G401.6 (cell line): ENCODE data around the gene MYO1H.
"Not testable (repeated sequence)": the region's sequence is repeated elsewhere in the genome, so short reads cannot be mapped to it uniquely, and the experiment has no call there.

Source experiments
- FAIRE-seq: peaks from 2 replicates; lab custom pipeline; 2012; peaks lifted over from hg19 to GRCh38; lab: Jason Lieb, UNC

The MYO1H gene, protein sequence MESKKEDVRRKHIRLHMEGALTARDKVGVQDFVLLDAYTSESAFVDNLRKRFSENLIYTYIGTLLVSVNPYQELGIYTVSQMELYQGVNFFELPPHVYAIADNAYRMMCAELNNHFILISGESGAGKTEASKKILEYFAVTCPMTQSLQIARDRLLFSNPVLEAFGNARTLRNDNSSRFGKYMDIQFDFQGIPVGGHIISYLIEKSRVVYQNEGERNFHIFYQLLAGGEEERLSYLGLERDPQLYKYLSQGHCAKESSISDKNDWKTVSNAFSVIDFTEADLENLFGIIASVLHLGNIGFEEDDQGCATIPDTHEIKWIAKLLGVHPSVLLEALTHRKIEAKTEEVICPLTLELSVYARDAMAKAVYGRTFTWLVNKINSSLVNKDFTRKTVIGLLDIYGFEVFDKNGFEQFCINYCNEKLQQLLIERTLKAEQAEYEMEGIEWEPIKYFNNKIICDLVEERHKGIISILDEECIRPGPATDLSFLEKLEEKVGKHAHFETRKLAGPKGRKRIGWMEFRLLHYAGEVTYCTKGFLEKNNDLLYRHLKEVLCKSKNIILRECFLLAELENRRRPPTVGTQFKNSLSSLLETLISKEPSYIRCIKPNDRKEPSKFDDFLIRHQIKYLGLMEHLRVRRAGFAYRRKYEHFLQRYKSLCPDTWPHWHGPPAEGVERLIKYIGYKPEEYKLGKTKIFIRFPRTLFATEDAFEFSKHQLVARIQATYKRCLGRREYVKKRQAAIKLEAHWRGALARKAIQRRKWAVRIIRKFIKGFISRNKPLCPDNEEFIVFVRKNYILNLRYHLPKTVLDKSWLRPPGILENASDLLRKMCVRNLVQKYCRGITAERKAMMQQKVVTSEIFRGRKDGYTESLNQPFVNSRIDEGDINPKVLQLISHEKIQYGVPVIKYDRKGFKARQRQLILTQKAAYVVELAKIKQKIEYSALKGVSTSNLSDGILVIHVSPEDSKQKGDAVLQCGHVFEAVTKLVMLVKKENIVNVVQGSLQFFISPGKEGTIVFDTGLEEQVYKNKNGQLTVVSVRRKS

GRCh38 chr12:109347589-109347988 lies at the start of gene MYO1H:
MYO1H (plus strand) TSS chr12:109347900; CDS start chr12:109347961, 61 bp downstream.
- no peak for FAIRE-seq

DNA sequence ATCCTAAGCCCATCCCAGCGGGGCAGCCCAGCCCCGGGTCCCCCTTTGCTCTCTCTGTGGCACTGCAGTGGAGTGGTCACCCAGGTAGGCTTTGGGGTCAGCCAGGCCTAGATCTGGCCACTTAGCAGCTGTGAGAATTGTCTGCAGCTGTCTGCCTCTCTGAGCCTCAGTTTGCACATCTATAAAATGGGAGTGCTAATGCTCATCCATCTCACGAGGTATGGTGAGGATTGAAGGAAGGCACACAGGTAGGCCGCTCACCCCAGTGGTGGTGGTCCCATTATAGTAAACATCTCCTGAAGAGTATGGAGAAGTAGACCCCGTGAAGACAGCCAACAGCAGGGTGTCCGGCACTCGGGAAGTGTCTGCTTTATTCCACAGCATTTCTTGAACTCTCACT lies 47.9 kb upstream of the MYO1H start:
- FAIRE-seq: no peak

- no peak for FAIRE-seq
Measured at GRCh38 chr12:109301643-109302168, 46.0 kb upstream of the MYO1H start.

- FAIRE-seq: no peak
Measured at GRCh38 chr12:109302358-109302757, 45.3 kb upstream of the MYO1H start.

- FAIRE-seq: no peak
Measured at GRCh38 chr12:109302770-109303169, 44.9 kb upstream of the MYO1H start.

GRCh38 chr12:109304485-109304884 lies 43.2 kb upstream of the MYO1H start:
- FAIRE-seq: no peak

- no peak for FAIRE-seq
Measured at GRCh38 chr12:109305547-109305946, 42.2 kb upstream of the MYO1H start.

GRCh38 chr12:109307051-109307450 lies 40.6 kb upstream of the MYO1H start:
- FAIRE-seq: no peak

DNA sequence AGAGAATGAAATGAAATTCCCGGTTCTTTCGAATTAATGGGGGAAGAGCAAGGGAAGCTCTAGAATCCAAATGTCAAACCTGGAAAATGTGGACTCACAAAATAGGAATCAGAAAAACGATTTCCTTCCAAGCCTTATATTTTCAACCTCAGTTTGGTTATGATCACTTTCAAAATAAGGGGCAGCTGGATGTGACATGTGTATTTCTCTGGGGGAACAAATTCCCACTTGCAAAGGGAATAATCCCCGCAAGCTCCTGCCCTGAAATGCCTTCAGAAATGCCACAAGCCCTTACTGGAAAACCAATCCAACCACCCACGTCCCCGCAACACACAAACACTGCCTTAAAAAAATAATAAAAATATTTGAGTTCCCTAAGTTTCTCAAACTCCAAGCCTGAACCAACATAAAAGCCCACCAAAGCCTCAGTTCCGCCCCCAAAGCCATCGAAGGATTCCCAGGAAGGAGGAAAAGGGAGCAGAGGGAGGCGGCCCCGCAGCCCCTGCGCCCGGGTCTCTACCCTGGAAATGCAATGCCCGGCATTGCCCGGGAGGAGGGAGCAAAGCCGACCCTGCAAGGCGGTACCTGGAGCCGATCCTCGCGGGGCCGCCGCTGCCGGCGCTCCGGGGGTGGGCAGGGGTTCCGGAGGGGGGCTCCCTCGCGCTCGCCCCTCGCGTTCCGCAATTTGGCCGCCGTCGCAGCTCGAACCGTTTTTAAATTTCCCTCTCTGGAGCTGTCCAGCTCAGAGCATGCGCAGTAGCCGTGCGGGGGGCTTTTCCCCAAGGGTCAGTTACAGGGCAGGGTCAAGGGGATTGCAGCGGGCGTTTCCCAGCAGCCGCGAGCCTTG lies 38.9 kb upstream of the MYO1H start, which contains the start of gene FOXN4:
Gene FOXN4 (minus strand): TSS at position 751 of the 847 bp plus-strand sequence. CDS start 963 bp downstream, outside the sequence.
- FAIRE-seq: no peak

GRCh38 chr12:109309381-109310246 lies 38.1 kb upstream of the MYO1H start:
- FAIRE-seq: no peak

- no peak for FAIRE-seq
Measured at GRCh38 chr12:109310247-109311125, 37.2 kb upstream of the MYO1H start.

DNA sequence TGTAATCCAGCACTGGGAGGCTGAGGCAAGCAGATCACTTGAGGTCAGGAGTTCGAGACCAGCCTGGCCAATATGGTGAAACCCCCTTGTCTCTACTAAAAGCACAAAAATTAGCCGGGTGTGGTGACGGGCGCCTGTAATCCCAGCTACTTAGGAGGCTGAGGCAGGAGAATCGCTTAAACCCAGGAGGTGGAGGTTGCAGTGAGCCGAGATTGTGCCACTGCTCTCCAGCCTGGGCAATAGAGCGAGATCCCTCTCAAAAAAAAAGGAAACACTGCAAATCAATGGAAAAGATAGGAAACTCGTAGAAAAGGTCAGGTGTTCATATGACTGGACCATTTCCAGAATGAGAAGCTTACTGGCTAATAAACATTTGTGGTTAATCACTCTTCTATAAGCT lies 26.4 kb upstream of the MYO1H start:
- not testable (repeated sequence) for FAIRE-seq

DNA sequence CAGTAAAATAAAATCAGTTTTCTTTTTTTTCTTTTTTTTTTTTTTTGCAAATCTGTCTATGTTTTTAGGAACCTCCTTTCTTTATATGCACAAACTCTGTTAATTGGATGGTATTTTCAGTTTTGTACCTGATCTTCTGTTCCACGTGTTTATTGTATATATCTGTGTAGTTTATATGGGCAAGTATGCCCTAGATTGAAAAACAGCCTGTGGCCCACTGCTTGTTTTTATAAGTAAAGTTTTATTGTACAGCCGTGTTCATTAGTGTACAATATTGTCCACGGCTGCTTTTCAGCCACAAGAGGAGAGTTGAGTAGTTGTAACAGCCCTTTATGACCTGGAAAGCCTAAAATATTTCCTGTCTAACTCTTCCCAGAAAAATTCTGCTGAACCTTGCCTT lies 18.7 kb upstream of the MYO1H start:
- no peak for FAIRE-seq

DNA sequence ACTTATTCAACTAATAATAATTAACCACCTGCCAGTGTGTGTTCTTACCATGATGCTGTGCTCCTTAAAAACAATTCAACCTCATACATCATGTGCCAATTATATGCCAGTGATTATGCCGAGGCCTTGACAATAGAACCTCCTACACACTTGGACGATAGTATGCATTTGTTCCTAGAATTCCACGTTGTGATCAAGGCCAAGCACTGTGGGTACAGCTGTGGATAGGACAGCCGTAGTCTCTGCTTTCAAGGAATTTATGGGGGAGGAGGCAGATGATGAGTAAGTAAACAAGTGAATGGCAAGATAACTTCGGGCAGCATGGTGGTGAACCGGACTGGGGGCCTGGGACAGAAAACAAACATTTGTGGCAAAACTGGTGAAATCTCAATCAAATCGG lies 18.0 kb upstream of the MYO1H start:
- FAIRE-seq: no peak

- FAIRE-seq: no peak
Measured at GRCh38 chr12:109330282-109331230, 17.1 kb upstream of the MYO1H start.

DNA sequence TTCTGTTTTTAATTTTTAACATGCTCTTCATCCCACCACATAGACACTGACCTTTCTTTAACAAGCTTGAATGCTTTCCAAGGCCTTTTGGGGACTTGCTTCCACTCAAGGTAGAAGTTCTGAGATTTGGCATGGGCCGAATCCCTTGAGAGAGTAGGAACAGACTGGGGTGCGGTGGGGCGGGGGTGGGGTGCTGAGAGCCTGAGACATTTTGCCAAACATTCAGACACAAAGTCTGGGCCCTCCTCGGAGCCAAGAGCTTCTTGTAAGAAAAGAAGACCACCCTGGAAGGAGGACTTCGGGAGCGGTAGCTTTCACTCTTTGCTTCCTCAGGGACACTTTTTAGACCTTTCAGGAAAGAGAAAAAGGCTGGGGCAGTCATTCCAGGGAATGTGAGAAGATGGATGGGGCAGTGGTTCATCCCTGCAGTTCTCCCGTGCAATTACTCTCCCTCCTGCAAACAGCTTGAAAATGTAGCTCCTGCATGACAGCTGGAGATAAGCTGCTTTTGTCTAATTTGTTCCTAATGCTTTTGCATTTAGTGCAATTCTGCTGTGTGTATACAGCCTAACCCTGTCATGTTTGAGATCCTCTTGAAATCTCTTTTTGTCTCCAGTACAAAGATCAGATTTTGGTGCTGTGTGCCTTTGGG lies 16.3 kb upstream of the MYO1H start:
- FAIRE-seq: no peak

DNA sequence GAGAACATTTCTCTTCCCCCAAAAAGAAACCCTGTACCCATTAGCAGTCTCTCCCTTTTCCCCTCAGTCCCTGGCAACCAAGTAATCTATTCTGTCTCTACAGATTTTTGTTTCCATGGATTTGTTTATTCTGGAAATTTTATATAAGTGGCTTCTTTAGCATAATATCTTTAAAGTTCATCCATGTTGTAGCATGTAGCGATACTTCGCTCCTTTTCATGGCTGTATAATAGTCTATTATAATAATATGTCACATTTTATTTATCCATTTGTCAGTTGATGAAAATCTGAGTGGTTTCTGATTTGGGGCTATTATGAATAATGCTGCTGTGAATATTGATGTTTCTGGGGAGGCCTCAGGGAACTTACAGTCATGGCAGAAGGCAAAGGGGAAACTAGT lies 12.8 kb upstream of the MYO1H start:
- no peak for FAIRE-seq

GRCh38 chr12:109336593-109336992 lies 11.1 kb upstream of the MYO1H start:
- no peak for FAIRE-seq
